Stimulated activated CD8-positive, alpha-beta memory T cell treated with anti-CD3 and anti-CD28 coated beads, Interleukin-4, amount 100 ng/mL, for 4 hours (primary cell): ENCODE data around the gene RPL36AL.
"Not testable (repeated sequence)": the region's sequence is repeated elsewhere in the genome, so short reads cannot be mapped to it uniquely, and the experiment has no call there.

Source experiments
- DNase-seq, 2 donors: peaks; one replicate each; pipeline ENCODE4 v3.0.0-alpha.2; 2020; ENCODE audit warnings: low read depth in 2 of 2, low spot score in 1 of 2

RPL36AL gene

DNA sequence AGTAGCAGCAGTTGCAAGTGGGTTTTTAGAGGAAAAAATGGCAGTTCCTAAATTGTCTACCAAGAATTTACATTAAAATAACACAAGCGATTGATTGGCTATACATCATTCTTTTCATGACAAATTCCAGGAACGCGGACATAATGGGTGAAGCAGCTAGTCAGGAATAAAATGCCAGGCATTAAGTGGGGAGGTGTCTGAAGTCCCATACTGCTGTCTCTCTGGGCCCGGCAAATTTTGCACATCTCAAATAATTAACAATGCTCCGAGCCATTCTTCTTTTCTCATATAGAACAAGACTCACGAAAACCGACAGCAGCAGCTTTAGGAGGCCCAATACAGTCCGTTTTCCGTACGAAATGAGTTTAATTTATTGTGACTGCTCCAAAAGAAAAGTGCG lies 696 bp downstream of the RPL36AL start:
- DNase-seq: no peak

DNA sequence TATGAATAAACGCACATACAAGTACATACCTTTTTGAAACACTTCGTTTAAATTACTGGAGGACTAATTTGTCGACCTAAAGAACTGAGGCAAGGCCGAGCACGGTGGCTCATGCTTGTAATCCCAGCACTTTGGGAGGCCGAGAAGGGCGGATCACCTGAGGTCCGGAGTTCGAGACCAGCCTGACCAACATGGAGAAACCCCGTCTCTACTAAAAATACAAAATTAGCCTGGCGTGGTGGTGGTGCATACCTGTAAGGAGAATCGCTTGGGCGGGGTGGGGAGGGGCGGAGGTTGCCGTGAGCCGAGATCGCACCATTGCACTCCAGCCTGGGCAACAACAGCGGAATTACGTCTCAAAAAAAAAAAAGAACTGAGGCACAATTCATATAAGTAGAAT lies 1.2 kb downstream of the RPL36AL start:
- DNase-seq: not testable (repeated sequence)

DNA sequence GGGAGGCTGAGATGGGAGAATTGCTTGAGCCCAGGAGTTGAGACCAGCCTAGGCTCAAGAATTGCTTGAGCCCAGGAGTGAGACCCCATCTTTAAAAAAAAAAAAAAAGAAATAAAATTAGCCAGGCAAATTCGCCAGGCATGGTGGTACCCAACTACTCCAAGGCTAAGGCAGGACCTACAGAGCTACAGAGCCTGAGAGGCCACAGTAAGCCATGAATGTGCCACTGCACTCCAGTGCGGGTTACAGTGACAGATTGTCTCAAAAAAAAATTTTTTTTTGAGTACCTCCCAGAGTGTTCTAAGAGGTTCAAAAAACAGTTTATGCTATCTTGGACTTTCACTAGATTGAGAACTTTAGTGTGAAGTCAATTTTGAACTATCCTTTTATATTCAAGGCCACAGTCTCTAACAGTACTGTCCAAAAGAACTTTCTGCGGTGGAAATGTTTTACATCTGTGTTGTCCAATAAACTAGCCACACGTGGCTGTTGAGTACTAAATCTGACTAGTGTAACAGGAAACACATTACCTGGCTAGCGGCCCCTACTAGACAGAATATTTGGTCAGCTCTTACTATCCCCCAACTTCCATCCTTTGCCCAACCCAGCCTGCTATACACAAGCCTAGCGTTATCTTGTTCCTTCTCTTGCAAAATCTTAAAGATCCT lies 2.4 kb downstream of the RPL36AL start:
- no peak for DNase-seq

DNA sequence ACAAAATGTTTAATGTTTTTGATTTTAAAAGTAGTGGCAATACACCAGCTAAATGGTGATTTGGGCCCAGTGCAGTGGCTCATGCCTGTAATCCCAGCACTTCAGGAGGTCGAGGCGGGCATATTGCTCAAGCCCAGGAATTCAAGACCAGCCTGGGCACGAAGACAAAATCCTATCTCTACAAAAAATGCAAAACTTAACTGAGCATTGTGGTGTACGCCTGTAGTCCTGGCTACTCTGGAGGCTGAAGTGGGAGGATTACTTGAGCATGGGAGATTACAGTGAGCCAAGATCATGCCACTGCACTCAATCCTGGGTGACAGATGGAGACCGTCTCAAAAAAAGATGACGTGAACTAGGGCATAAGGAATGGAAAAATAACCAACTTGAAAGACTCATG lies 4.7 kb downstream of the RPL36AL start:
- no peak for DNase-seq

DNA sequence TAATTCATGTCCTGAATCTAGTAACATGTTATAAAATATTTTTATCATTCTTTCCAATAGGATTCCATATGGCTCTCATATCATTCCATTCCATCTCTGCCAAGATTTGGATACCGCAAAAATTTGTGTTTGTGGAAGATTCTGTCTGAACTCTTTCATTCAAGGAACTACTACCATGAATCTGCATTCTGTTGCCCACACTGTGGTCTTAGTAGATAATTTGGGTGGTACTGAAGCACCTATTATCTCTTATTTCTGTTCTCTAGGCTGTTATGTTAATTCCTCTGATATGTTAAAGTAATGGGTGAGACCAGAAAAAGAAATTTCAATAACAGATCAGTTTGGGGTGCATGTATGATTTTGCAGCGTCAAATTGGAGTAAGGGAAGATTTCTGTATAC lies 6.2 kb downstream of the RPL36AL start:
- no peak for DNase-seq

DNA sequence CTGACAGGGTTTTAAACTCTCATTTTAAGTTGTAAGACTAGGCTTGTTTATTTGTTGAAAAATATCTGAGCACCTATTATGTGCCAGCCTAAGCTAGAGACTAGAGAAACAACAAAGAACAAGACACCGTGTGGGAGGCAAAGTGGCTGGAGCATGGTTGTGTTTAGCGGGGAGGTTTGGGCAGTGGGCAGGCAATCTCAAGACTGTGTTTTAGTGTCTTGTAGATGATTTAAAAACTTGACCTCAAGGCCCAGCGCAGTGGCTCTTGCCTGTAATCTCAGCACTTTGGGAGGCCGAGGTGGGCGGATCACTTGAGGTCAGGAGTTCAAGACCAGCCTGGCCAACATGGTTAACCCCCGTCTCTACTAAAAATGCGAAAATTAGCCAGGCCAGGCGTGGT lies 7.8 kb downstream of the RPL36AL start:
- DNase-seq: no peak

DNA sequence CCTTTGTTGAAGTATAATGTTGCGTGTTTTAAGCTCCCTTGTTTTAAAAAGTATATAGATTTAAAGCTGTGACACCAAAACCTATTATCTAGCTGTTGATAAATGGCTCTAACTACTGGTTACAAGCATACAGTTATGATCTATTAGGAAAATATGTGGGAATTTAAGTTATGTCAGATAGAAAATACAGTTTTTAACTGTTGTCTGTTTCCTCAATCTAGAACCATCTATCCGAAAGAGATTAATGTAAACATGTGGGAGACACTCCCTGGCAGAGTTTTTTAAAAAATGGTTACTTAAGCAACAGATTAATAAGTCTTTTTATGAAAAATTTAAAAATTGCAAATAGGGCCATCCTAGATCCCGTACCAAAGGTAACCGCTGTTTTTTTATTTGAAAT lies 8.2 kb downstream of the RPL36AL start:
- no peak for DNase-seq

DNA sequence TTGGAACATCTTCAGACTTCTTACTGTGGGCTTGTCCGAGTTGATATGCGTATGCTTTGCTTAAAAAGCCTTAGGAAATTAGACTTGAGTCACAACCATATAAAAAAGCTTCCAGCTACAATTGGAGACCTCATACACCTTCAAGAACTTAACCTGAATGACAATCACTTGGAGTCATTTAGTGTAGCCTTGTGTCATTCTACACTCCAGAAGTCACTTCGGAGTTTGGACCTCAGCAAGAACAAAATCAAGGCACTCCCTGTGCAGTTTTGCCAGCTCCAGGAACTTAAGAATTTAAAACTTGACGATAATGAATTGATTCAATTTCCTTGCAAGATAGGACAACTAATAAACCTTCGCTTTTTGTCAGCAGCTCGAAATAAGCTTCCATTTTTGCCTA lies 12.8 kb downstream of the RPL36AL start:
- DNase-seq: no peak

DNA sequence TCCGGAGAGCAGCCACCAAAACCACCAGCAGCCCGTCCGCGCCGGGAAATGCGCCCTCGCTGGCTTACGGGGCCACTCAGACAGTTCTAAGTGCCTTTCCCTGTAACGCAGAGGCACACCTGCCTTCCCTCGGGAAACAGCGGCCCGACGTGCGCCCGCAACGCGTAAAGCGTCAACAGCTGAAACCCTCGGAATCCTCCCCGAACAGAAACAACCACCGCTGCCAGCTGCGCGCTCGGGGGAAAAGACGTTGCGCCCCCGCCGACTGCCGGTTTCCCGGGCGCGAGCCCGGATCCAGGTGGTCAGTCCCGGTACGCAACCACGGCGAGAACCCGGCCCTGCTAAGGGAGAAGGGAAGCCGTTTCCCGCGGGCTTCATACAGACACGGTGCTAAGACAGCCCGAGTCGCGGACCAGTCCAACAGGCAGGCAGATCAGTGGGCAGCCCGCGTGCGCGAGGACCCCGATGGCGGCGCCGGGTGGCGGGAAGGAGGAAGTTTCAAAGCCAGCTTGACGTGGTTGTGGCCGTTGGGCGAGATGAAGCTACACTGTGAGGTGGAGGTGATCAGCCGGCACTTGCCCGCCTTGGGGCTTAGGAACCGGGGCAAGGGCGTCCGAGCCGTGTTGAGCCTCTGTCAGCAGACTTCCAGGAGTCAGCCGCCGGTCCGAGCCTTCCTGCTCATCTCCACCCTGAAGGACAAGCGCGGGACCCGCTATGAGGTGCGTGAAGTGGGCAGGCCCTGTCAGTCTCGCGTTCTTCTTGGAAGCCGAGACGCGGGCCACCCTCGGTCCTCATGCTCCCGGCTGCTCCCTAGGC lies 21.7 kb downstream of the RPL36AL start, which contains the start of gene LRR1:
Gene LRR1 (plus strand): TSS at position 456 of the 816 bp plus-strand sequence. CDS start 81 bp downstream, at position 537.
- peak; percentile 70 to 73 for DNase-seq

DNA sequence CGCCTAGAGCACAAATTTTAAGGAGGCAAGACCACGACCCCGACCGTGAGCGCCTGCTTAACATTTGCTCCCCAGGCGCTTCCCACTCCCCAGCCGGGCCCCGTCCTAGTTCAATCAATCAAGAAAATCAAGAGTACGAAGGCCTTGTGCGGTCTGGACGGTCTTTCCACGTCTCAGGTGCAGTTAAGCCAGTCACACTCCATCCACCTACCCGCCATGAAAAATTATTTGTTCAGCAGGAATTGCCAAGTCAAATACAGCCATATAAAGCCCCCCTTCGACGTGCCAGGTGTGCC lies 22.3 kb downstream of the RPL36AL start:
- DNase-seq: no peak

DNA sequence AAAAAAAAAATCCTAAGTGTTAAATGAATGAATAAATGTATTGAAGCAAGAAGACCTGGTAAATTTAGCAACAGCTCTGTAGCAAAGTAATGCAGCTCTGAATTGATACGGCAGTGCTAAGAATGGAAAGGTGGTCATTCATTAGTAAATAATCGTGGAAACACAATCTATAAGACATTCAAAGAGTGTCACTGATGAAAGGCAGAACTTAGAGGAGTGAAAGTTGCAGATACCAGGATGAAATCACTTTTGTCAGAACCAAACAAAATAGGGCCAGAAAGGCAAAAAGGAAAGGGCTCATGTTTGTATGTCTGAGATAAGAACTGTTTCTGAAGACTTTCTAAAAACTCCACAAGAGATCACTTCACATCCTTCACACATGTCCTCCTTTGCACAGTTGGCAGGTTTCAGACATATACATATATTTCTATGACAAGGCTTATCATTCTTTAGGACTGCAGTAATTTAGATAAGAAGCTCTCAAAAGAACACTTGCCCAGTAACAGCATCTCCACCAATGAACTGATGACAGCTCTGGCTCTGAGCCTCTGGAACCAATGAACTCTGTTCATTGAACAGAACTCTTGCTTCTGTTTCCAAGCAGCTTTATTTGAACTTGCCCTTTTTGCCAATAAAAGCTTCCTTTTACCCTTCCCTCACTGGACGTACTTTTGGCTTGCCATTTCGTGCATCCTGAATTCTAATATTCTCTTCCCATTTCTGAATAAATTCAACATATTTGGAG lies 25.9 kb downstream of the RPL36AL start:
- no peak for DNase-seq

DNA sequence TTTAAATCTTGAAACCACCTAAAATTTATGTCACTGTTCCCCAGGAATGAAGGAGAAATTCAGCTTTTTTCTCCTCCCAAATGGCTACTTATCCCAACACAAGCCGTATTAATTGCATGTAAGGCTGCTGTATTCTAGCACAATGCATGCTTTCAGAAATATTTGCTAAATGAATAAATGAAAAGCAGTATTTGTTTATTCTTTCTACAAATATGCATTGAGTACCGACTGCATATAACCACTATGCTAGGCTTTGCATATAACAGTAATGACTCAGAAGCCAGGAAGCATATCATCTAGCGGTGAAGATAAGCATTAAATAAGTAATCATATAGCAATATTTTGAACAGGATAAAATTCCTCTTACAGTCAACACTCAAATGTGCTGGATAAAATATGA lies 27.4 kb downstream of the RPL36AL start:
- DNase-seq: no peak

DNA sequence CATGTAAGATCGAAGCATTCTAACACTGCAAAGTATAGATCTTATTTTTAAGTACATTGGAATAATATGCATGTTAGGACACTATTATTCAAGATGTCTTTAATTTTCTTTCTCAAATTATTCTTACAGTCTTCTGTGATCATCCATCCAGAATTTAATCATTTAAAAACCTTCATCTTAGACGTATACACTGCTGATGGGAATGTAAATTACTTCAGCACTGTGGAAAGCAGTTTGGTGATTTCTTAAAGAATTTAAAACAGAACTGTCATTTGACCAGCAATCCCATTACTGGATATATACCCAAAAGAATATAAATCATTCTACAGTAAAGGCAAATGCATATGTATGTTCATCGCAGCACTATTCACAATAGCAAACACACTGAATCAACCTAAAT lies 31.0 kb downstream of the RPL36AL start:
- DNase-seq: no peak

DNA sequence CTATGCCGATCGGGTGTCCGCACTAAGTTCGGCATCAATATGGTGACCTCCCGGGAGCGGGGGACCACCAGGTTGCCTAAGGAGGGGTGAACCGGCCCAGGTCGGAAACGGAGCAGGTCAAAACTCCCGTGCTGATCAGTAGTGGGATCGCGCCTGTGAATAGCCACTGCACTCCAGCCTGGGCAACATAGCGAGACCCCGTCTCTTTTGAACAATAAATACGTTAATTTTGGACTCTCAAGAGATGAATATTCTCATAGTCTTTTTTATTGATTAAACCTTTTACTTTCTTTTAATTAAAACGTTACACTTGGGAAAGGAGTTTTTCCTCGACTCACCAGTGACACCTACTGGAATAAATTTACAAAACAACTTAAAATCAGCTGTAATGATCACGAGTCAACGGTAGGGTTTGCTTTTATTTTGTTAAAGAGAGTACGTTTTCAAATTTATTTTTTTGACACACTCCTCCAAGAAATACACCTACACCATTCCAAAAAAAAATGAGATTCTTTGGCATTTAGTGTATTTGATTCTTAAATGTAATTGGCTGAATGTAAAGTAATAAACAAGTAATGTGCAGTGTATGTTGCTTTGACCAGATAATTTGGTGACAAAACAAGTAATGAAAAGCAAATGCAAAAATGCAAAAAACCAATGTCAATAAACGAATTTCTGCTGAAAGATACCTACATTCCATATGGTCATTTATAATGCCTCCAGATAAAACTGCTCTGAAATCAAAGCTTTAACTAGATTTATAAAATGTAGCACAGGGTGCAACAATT lies 33.6 kb downstream of the RPL36AL start:
- peak in 1 of 2 donors; percentile 33 for DNase-seq

DNA sequence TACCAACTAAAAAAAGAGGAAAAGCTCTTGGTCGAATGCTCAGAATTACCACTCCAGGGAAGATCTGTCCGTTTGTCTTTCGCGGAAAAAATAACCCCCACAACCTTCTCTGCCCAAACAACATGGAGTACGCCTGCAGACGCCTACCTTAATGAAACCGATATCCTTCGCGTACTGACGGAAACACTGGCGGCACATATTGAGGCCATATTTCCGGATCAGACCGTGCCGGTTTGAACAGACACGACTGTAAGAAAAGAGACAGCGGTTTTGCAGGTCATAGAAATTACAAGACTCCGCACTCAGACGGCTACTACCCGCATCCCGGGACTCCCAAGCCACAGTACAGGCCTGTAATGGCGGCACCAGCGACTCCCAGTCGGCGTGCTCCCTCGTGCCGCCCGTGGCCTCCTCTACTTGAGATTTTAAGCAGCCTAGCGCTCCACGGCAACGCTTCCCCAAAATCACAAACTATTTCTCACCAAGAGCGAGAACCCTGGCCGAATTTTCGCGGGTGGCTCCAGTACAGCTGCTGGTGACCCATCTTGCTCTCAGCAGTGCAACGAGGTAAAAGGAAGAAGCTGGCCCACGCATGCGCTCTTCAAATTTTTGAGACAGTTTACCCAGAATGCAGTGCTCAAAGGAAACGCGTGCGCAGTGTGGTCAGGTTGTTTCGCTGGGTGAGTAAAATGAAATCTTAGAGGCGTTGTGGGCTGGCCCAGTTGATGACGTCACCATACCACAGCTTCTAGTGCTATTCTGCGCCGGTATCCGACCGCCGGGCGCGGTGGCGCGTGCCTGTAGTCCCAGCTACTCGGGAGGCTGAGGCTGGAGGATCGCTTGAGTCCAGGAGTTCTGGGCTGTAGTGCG lies 34.4 kb downstream of the RPL36AL start, which contains the start of gene RPS29:
Gene RPS29 (minus strand): TSS at position 578 of the 870 bp plus-strand sequence. CDS start 34 bp downstream, at position 544.
- peak; percentile 94 to 99 for DNase-seq

DNA sequence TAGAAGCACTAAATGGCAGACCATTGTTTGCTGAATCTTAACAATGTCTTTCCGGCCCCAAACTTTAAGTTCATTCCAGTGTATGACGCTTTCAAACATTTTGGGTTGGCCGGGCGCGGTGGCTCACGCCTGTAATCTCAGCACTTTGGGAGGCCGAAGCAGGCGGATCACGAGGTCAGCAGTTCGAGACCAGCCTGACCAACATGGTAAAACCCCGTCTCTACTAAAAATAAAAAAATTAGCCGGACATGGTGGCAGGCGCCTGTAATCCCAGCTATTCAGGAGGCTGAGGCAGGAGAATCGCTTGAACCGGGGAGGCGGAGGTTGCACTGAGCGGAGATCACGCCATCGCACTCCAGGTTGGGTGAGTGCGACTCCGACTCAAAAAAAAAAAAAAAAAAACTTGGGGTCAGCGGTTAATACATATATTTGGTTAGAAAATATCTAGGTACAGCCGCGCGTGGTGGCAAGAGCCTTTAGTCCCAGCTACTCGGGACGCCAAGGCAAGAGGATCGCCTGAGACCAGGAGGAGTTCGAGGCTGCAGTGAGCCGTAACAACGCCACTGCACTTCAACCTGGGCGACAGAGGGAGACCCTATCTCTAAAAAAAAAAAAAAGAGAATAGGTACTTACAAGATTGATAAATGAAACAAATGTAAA lies 35.3 kb downstream of the RPL36AL start:
- not testable (repeated sequence) for DNase-seq

DNA sequence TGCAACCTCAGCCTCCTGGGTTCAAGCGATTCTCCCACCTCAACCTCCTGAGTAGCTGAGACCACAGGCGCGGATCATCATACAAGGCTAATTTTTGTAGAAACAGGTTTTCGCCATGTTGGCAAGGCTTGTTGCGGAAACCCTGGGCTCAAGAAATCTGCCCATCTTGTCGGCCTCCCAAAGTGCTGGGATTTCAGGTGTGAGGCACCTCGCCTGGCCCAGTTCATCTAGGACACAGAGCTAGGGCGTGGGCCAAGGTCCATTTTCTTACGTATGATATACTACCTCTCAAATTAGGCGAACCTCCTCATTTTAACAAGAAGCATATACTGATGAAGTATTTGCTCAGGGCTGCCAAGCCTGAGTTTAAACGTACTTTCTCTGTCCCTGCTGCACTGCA lies 36.4 kb downstream of the RPL36AL start:
- no peak for DNase-seq

DNA sequence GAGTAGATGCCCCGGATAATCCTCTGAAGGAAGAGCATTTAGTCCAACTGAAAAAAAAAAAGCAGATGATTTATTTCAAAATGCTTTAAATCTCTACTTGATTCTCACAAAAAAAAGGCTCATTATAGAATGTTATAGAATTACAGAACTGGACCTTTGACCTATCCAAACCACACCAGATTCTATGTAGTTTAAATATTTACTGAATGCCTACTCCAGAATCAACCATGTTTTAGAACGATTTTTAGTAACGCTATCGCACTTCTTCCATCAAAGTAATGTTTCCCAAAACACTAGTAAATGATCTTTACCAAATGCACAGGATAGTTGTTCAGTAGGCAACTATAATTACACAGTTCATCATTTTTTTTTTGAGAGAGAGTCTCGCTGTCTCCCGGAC lies 36.8 kb downstream of the RPL36AL start:
- no peak for DNase-seq

DNA sequence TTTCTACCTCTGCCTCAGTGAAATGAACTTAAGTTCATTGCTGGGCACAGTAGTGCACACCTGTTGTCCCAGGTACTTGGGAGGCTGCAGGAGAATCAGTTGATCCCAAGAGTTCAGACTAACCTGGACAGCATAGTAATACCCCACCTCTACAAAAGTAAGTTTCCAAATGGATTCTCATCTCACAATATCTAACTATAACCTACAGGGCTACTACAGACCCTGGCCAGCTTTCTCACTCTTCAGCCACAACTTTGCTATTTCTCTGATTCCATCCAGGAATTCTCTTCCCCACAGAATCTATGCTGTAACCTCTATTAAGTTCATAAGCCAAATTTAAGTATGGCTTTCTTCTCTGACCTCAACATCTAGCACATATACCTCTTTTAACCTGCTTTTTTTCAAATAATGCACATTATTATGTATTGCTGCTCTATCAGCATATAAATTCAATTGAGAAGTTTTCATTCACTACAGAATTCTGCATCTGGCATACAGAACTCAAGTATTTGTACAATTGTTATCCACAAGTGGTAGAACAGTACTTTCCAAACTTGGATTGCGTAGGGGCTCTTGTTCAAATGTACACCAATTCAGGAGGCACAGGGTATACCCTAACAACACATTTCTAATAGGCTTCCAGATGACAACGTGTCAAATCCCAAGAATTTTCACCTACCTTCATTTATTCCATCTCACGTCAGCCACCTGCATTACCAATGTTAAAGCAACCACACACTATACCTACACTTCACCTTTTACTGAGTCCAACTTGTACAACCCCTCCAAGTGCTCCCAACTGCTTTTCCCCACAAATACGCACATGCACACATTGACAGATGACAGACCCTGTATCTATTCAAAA lies 38.1 kb downstream of the RPL36AL start:
- no peak for DNase-seq
